HG02938 (cell line): ENCODE data around the gene CD1E.
A peak's percentile ranks its signal among the peaks of the same experiment; 100 is the strongest.
"Not testable (repeated sequence)": the region's sequence is repeated elsewhere in the genome, so short reads cannot be mapped to it uniquely, and the experiment has no call there.

Experiments used
- ATAC-seq: cut with Tn5 transposase; IDR thresholded peaks from one replicate; pipeline ENCODE4 v1.9.1; 2021; ENCODE audit warnings: mild to moderate bottlenecking, moderate library complexity; ENCODE audit not compliant: unreplicated experiment

The CD1E gene

GRCh38 chr1:158353303-158354075, at the start of gene CD1E:
Gene CD1E (plus strand): TSS chr1:158353894. CDS start chr1:158353989, 95 bp downstream.
- ATAC-seq: no peak

DNA sequence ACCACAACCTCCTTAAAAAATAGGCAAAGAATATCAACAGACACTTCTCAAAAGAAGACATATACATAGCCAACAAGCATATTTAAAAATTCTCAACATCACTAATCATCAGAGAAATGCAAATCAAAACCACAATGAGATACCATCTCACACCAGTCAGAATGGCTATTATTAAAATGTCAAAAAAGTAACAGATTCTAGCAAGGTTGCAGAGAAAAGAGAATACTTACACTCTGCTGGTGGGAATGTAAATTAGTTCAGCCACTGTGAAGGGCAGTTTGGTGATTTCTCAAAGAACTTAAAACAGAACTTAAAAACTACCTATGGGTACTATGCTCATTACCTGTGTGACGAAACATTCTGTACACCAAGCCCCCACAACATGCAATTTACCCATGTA, 43.1 kb upstream of the CD1E start:
- peak; percentile 44 for ATAC-seq

GRCh38 chr1:158311066-158311465, 42.6 kb upstream of the CD1E start:
- ATAC-seq: peak; percentile 59

DNA sequence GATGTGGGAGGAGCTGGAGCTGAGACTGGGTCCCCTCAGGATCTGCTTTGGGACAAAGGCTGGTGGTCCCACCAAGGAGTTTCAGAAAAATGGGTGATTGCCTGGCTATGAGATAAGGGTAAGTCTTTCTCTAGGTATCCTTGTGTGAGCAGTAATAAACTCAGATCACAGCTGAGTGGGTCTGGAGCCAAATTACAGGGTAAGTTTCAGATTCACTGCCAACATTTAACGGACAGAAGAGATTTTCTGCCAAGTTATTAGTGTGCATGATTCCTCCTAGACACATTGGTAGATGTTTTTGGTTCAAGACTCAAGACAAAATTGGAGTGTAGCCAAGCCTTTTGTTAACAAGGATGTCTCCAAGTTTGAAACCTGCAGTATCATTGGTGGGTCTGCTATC, 29.8 kb upstream of the CD1E start:
- no peak for ATAC-seq

DNA sequence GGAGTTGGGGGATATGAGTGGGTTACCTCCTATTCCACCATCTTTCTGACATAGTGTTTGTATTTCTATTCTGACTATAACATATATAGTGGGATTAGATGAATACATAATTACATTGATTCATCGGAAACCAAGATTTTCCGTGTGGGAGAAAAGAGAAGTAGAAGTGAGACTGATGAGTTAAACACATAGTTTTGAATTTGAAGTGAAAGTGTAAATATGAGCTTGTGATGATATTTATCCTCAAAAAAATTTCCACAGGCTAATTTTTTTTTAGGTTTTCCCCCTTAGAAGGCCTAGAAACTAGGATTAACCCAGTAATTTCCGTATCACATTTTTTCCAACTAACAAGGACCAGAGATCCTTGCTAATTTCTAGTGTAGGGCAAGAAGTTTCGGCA, 29.3 kb upstream of the CD1E start:
- no peak for ATAC-seq

DNA sequence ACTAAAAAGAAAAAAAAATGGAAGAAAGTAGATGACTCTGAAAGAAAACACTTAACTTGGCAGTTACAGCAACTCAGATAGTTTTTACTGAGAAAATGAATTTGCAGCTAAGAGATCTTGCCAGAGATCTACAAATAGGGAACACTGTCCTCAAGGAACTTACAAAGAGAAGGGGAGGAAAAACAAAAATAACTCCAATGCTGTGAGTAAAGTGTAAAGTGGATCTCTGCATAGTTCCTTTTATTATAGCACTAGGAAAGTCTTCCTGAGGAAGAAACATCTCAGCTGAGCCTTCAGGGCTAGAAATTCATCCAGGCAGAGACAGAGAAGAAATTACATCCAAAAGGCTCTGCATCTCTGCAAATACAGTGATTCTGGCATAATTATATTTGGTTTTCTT, 26.2 kb upstream of the CD1E start:
- no peak for ATAC-seq

DNA sequence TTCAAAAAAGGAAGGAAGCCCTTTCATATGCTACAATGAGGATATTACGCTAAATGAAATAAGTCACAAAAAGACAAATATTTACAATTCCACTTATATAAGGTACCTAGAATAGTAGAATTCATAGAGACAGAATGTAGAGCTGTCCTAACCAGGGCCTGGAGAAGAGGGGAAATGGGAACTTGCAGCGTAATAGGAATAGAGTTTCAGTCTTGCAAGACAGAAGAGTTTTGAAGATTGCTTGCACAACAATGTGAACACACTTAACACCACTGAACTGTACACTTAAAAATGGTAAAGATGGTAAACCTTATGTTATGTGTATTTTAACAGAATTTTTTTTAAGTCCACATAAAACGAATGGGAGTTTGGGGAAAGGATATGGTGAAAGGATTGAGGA, 25.3 kb upstream of the CD1E start:
- no peak for ATAC-seq

DNA sequence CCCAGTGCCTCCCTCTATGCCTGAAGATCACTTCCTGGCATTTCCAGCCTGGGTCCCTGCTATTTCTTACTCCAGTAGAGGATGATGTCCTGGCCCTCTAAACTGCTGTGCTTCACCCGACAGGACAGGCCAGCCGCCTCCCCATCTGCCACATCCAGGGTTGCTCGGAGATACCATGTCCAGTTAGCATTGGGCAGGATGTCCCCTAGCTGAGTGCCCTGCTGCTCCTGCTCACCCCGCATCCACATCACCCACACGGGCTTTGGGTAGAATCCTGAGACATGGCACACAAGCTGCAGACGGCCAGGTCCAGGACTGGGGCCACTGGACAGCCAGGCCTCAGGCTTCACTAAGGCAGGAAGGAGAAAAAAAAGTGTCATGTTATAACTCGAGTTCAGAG, 24.4 kb upstream of the CD1E start:
- ATAC-seq: no peak

- no peak for ATAC-seq
Observed at GRCh38 chr1:158329733-158330132, 24.0 kb upstream of the CD1E start.

DNA sequence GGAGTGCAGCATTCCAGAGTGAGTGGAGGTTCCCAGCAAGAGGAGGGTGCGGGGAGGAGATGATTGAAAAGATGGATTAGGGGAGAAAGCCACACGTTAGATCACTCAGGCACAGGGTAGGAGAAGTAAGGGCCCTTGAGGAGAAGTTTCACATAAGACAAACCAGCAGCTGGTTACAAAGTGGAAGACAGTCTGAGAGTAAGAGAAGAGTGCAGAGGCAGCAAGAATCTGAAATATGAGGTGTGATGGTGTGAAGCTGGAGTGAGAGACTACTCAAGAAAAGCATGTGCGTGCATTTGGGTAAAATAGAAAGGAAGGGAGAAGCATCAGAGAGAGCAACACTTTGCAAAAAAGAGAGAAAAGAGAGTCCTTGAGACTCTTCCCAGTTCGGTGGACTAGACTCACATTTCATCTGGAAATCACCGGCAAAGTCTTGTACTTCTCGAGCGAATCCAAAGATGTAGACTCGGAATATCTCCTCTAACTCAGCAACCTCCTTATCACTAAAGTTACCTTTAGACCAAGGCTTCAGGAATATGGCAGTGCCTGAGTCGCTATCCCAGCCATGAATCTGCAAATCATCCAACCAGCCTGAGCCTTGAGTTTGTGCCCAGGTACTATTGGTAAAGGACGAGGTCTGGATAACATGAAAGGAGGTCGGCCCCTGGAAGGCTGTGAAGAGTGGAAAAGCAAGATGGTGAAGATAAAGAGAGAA, 23.1 kb upstream of the CD1E start:
- no peak for ATAC-seq

GRCh38 chr1:158331106-158331425, 22.6 kb upstream of the CD1E start:
- ATAC-seq: no peak

GRCh38 chr1:158331481-158332150, 22.1 kb upstream of the CD1E start, which contains the start of gene CD1B:
Gene CD1B (minus strand): TSS chr1:158331531. CDS start chr1:158331423, 108 bp downstream.
- ATAC-seq: no peak

DNA sequence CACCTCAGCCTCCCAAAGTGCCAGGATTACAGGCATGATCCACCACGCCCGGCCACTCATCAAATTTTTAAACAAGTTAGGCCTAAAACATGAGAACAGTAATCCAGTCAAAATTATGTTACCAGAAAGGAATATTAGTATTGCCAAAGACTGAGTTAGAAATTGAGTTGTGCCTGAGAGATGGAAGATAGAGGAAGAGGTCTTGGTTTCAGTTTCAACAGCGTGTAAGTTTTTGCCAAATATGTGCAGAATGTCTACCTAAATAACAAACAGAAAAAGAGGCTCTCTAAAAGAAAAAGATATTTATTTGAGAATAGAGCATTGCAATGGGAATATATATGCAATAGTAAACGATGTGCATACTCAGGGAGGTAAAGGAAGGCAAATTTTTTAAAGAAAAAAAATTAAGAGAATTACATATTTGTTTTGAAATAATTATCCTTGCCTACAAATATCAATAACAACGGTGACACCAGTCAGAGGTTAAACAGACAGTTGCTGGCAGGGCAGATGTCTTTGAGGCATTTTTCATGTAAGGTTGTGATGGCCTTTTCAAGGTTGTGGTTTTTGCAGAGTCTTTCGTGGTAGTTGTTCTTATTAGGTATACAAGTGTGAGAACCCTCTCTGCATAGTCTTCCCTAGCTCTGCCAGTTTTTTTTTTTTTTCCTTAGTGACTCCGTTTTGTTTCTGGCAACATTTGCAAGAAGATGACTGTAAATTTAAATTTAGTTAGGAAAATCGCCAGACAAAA, 20.1 kb upstream of the CD1E start:
- ATAC-seq: no peak

DNA sequence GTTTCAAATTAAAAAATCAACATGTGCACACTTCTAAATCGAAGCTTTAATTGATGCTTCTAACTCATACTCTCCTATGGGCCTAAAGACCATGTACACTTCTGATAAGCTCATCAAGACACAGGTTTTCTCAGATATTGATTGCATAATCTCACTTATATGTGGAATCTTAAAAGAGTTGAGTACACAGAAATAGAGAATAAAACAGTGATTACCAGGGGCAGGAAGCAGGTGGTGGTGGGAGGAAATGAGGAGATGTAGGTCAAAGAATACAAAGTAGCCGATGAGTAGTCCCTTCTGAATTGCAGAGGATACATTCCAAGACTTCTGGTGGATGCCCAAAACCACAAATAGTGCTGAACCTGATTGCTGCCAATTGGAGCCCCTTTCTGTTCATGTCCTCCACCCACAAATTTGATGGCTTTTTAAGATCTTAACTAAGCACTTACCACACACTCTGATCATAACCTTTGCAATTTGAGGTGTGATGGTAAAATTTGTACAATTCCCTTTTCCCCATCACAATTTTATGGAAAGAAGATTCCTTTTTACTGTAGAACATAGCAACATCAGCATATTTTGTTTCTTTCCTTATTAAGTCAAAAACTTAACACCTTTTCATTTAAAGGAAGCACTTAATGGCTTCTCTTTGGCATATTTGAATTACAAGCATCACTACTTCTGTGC, 19.0 kb upstream of the CD1E start:
- ATAC-seq: no peak

- ATAC-seq: no peak
Observed at GRCh38 chr1:158335213-158335532, 18.5 kb upstream of the CD1E start.

DNA sequence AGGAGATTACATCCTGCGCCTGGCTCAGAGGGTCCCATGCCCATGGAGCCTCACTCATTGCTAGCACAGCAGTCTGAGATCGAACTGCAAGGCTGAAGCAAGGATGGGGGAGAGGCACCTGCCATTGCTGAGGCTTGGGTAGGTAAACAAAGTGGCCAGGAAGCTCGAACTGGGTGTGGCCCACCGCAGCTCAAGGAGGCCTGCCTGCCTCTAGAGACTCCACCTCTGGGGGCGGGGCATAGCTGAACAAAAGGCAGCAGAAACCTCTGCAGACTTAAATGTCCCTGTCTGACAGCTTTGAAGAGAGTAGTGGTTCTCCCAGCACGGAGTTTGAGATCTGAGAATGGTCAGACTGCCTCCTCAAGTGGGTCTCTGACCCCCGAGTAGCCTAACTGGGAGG, 17.3 kb upstream of the CD1E start:
- ATAC-seq: not testable (repeated sequence)

DNA sequence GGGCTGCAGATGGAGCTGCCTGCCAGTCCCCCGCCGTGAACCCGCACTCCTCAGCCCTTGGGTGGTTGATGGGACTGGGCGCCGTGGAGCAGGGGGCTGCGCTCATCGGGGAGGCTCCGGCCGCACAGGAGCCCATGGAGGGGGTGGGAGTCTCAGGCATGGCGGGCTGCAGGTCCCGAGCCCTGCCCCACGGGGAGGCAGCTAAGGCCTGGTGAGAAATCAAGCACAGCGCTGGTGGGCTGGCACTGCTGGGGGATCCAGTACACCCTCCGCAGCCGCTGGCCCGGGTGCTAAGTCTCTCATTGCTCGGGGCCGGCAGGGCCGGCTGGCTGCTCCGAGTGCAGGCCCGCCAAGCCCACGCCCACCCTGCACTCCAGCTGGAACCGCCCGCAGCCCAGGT, 4.7 kb upstream of the CD1E start:
- not testable (repeated sequence) for ATAC-seq

DNA sequence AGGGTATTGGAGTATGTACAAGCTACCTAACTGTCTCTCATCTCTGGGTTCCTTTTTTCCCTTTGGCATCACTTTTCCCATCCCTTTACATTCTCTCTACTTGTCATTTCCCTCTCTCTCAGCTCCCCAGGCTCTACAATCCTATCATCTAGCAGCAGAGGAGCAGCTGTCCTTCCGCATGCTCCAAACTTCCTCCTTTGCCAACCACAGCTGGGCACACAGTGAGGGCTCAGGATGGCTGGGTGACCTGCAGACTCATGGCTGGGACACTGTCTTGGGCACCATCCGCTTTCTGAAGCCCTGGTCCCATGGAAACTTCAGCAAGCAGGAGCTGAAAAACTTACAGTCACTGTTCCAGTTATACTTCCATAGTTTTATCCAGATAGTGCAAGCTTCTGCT, 561 bp downstream of the CD1E start:
- ATAC-seq: no peak

DNA sequence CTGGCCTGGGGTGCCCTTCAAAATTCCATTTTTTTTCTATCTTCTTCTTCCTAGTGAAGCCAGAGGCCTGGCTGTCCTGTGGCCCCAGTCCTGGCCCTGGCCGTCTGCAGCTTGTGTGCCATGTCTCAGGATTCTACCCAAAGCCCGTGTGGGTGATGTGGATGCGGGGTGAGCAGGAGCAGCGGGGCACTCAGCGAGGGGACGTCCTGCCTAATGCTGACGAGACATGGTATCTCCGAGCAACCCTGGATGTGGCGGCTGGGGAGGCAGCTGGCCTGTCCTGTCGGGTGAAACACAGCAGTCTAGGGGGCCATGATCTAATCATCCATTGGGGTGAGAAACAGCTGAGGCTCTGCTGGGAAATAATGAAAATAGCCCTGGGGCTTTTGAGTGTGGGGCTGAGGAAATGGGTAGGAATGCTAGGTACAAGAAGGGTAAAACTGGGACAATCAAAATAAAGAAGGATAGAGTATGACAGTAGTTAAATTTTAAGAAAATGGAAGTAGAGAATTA, 2.1 kb downstream of the CD1E start:
- ATAC-seq: no peak

DNA sequence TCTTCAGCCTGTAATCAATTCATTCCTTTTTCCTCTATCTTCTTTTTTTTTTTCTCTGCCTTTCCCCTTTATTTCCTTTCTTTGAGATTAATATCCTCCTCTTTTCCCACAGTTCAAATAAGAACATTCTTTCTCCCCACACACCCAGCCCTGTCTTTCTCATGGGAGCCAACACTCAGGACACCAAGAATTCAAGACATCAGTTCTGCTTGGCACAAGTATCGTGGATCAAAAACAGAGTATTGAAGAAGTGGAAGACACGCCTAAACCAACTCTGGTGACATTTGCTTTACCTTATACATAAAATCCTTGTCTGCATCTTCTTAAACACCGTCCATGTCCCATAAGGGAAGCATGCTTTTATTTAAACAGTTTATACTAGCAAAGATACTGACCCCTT, 2.9 kb downstream of the CD1E start:
- ATAC-seq: no peak

DNA sequence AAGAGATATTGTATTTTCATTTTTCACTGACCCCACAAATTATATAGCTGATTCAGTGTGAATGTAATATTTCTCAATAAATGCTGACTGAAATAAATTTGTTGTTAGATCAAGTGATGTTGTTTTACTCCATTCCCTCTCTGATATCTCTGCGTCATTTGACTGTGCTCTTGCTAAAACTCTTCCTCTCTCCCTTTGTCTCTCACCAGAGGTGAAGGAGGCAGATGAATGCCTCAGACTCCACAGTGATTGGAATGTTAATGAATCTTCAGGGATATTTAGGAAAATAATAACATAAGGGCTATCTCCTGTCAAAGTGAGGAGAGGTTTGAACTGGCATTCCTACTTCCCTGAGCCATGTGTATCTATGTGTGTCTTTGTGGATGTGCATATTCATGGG, 3.7 kb downstream of the CD1E start:
- ATAC-seq: no peak
